ENCODE measurements around the gene PCDHA4. TPM values are rescaled to one million over a fixed set of nuclear protein-coding genes. Genes with fewer than 3 reads are reported as not detected.
"Not testable (repeated sequence)": the region's sequence is repeated elsewhere in the genome, so short reads cannot be mapped to it uniquely, and the experiment has no call there.

PCDHA4 gene
- total RNA-seq, 2 donors from 2014 or later: 0.39 to 1.1 TPM

- ATAC-seq; DNase-seq; intact Hi-C loops (cut with DNase I, micrococcal nuclease): not testable (repeated sequence)
Measured at GRCh38 chr5:140848139-140849102, 41.6 kb downstream of the PCDHA4 start, which contains the start of gene PCDHA9. PCDHA9 (plus strand) TSS chr5:140848382; CDS start chr5:140848496, 114 bp downstream.

GRCh38 chr5:140849831-140850634, 43.2 kb downstream of the PCDHA4 start:
- ATAC-seq; intact Hi-C loops (cut with DNase I, micrococcal nuclease); DNase-seq: not testable (repeated sequence)

- intact Hi-C loops (cut with DNase I, micrococcal nuclease): no loop called here
- DNase-seq: no peak
- ATAC-seq: no peak
Measured at GRCh38 chr5:140855772-140856674, 49.2 kb downstream of the PCDHA4 start, which contains the start of gene PCDHA10. PCDHA10 (plus strand) TSS chr5:140855897; CDS start chr5:140856049, 152 bp downstream.

DNA sequence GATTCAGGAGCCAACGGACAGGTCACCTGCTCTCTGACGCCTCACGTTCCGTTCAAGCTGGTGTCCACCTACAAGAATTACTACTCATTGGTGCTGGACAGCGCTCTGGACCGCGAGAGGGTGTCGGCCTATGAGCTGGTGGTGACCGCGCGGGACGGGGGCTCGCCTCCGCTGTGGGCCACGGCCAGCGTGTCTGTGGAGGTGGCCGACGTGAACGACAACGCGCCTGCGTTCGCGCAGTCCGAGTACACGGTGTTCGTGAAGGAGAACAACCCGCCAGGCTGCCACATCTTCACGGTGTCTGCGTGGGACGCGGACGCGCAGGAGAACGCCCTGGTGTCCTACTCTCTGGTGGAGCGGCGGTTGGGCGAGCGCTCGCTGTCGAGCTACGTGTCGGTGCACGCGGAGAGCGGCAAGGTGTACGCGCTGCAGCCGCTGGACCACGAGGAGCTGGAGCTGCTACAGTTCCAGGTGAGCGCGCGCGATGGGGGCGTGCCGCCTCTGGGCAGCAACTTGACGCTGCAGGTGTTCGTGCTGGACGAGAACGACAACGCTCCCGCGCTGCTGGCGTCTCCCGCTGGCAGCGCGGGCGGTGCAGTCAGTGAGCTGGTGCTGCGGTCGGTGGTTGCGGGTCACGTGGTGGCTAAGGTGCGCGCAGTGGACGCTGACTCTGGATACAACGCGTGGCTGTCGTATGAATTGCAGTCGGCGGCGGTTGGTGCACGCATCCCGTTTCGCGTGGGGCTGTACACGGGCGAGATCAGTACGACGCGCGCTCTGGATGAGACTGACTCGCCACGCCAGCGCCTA, 50.5 kb downstream of the PCDHA4 start:
- DNase-seq (no peak), ATAC-seq (no peak)
- intact Hi-C loops (cut with DNase I, micrococcal nuclease): no loop called here

DNA sequence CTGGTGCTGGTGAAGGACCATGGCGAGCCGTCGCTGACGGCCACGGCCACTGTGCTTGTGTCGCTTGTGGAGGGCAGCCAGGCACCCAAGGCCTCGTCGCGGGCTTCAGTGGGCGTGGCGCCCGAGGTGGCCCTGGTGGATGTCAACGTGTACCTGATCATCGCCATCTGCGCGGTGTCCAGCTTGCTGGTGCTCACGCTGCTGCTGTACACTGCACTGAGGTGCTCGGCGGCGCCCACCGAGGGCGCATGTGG, 51.0 kb downstream of the PCDHA4 start:
- ATAC-seq (no peak), DNase-seq (no peak)
- intact Hi-C loops (cut with DNase I, micrococcal nuclease): no loop called here

DNA sequence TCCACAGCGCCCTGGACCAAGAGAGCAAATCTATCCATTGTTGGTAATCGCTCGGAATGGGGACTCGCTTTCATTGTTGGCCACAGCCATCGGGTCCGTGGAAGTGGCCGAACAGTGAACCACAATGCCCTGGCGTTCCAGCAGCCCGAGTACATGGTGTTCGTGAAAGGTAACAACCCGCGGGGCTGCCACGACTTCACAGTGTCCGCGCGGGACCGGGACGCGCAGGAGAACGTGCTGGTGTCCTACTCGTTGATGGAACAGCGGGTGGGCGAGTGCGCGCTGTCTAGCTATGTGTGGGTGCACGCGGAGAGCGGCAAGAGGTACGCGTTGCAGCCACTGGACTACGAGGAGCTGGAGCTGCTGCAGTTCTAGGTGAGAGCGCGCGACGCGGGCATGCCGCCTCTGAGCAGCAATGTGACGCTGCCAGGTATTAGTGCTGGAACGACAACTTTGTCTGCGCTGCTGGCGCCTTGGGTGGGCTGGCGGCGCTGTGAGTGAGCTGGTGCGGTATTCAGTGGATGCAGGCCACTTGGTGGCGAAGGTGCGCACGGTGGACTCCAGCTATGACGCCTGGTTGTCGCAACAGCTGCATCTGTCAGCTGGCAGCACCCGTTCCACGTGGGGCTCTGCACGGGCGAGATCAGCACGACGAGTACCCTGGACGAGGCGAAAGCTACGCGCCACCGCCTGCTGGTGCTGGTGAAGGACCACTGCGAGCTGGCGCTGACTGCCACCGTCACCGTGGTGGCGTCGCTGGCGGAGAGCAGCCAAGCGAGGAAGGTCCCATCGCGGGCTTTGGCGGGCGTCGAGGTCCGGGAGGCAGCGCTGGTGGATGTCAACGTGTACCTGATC, 55.8 kb downstream of the PCDHA4 start:
- ATAC-seq: no peak
- intact Hi-C loops (cut with DNase I, micrococcal nuclease): no loop called here
- DNase-seq: no peak

Other genes starting within 250 kb of the PCDHA4 start
- 10 to 100 TPM; 25.1 to 39.0 TPM for gene SRA1, start 249.6 kb upstream of the PCDHA4 start, total RNA-seq
- gene APBB3, start 242.5 kb upstream of the PCDHA4 start, total RNA-seq: 10 to 100 TPM; 19.6 to 26.5 TPM
- 100 to 1,000 TPM in 1 of 2 donors, 10 to 100 TPM in 1; 89.7 to 121 TPM for gene SLC35A4, start 242.2 kb upstream of the PCDHA4 start, total RNA-seq
- gene CD14, start 173.9 kb upstream of the PCDHA4 start, total RNA-seq: 10 to 100 TPM; 35.5 to 65.7 TPM
- gene TMCO6, start 167.6 kb upstream of the PCDHA4 start, total RNA-seq: 10 to 100 TPM; 11.4 to 16.1 TPM
- 10 to 100 TPM; 88.1 to 89.3 TPM for gene NDUFA2, start 159.4 kb upstream of the PCDHA4 start, total RNA-seq
- gene IK, start 159.2 kb upstream of the PCDHA4 start, total RNA-seq: 10 to 100 TPM; 60.4 to 77.4 TPM
- gene WDR55, start 142.2 kb upstream of the PCDHA4 start, total RNA-seq: 10 to 100 TPM; 38.2 to 46.3 TPM
- gene DND1, start 133.5 kb upstream of the PCDHA4 start, total RNA-seq: 1 to 10 TPM in 1 of 2 donors, under 1 TPM in 1; 0.78 to 1.0 TPM
- 10 to 100 TPM; 48.6 to 53.7 TPM for gene HARS1, start 115.7 kb upstream of the PCDHA4 start, total RNA-seq
- 10 to 100 TPM; 37.6 to 38.9 TPM for gene HARS2, start 115.6 kb upstream of the PCDHA4 start, total RNA-seq
- gene ZMAT2, start 106.6 kb upstream of the PCDHA4 start, total RNA-seq: 10 to 100 TPM; 41.4 to 49.9 TPM
- gene PCDHA1, start 20.9 kb upstream of the PCDHA4 start, total RNA-seq: not detected
- gene PCDHA2, start 12.2 kb upstream of the PCDHA4 start, total RNA-seq: not detected
- gene PCDHA3, start 6.0 kb upstream of the PCDHA4 start, total RNA-seq: under 1 TPM; 0.06 to 0.28 TPM
- gene PCDHA5, start 14.5 kb downstream of the PCDHA4 start, total RNA-seq: under 1 TPM; 0.06 to 0.09 TPM
- gene PCDHA6, start 20.9 kb downstream of the PCDHA4 start, total RNA-seq: under 1 TPM; 0.22 to 0.31 TPM
- under 1 TPM; 0.17 to 0.27 TPM for gene PCDHA7, start 27.2 kb downstream of the PCDHA4 start, total RNA-seq
- gene PCDHA8, start 34.1 kb downstream of the PCDHA4 start, total RNA-seq: not detected
- gene PCDHA9, start 41.3 kb downstream of the PCDHA4 start, total RNA-seq: under 1 TPM; 0.08 to 0.15 TPM
- gene PCDHA10, start 48.8 kb downstream of the PCDHA4 start, total RNA-seq: under 1 TPM; 0.20 to 0.24 TPM
- gene PCDHA11, start 61.9 kb downstream of the PCDHA4 start, total RNA-seq: under 1 TPM; 0.08 to 0.09 TPM
- gene PCDHA12, start 68.2 kb downstream of the PCDHA4 start, total RNA-seq: under 1 TPM; 0.08 to 0.18 TPM
- under 1 TPM in 1 of 2 donors, not detected in 1; 0.12 TPM for gene PCDHA13, start 75.1 kb downstream of the PCDHA4 start, total RNA-seq
- under 1 TPM; 0.15 to 0.28 TPM for gene PCDHAC1, start 119.2 kb downstream of the PCDHA4 start, total RNA-seq
- gene PCDHAC2, start 159.4 kb downstream of the PCDHA4 start, total RNA-seq: under 1 TPM; 0.47 to 0.58 TPM
- not detected for gene PCDHB1, start 244.3 kb downstream of the PCDHA4 start, total RNA-seq